K562 (cell line): ENCODE results near the gene ADAMTS1. TPM values are rescaled to one million over a fixed set of nuclear protein-coding genes. Genes with fewer than 3 reads are reported as not detected.

Experiments
- ATAC-seq: fragments of 200-7000 bp; cut with Tn5 transposase; 3 replicates; pipeline ENCODE4 v1.9.1; 2020; ENCODE audit warnings: moderate library complexity
- BruUV-seq: library from RNA; stranded (reverse); fragments of 400-500 nt; replicated peaks from 2 replicates; lab custom pipeline; 2021; lab: Mats Ljungman, UMichigan
- CTCF ChIA-PET: fragments of 300-600 bp; formaldehyde crosslinking; extraction: SDS; loops from one replicate; lab custom pipeline; 2021; ENCODE audit warnings: low intra/inter-chr PET ratio; lab: Yijun Ruan, JAX
- POLR2A ChIA-PET: fragments of 300-600, 350-650 bp; sonication (Branson Sonifier 250); formaldehyde crosslinking; extraction: SDS; loops from one replicate; lab custom pipeline; 2021; ENCODE audit warnings: antibody characterized with exemption, inconsistent platforms; lab: Yijun Ruan, JAX
- DNase-seq, 4 experiments: peaks; one replicate each; pipeline versions ENCODE4 v3.0.0 to v3.0.0-alpha.2; 2011 to 2018; ENCODE audit warnings: low spot score in 3 of 4, mixed read lengths in 3 of 4; ENCODE audit errors: extremely low read depth in 1 of 4
- FAIRE-seq: peaks from 2 replicates; lab custom pipeline; 2011; peaks lifted over from hg19 to GRCh38; lab: Jason Lieb, UNC
- H2AFZ ChIP-seq: 2 replicates; pipeline ENCODE4 v1.6.0; 2011; ENCODE audit warnings: low read depth, low read length, control low read depth, inconsistent platforms
- H3K27ac ChIP-seq: fragments of 200-600 bp; 3 replicates; pipeline ENCODE4 v1.8.0; 2011; ENCODE audit warnings: low read depth, mild to moderate bottlenecking, control low read depth, inconsistent platforms, low read length, moderate library complexity, mixed read lengths; ENCODE audit errors: extremely low read depth
- H3K27me3 ChIP-seq, 2 experiments: fragments of 300-600 bp in 1 of 2; 2 replicates in 1 of 2; 3 replicates in 1 of 2; pipeline versions ENCODE4 v1.6.0 to v1.8.0; 2011; ENCODE audit warnings: inconsistent platforms in 2 of 2, low read length in 2 of 2, mild to moderate bottlenecking in 1 of 2, mixed read lengths in 1 of 2, moderate library complexity in 1 of 2; ENCODE audit not compliant: control insufficient read depth in 2 of 2, insufficient read depth in 2 of 2
- H3K36me3 ChIP-seq: fragments of 300-600 bp; 3 replicates; pipeline ENCODE4 v1.8.0; 2011; ENCODE audit warnings: mild to moderate bottlenecking, low read length, inconsistent platforms; ENCODE audit not compliant: control insufficient read depth, insufficient read depth
- H3K4me1 ChIP-seq, 2 experiments: fragments of 200-600 bp in 1 of 2; replicated peaks in 1 of 2; 2 replicates in 1 of 2; 3 replicates in 1 of 2; pipeline versions ENCODE4 v1.5.1 to v1.8.0; 2011; ENCODE audit warnings: inconsistent platforms in 2 of 2, low read length in 2 of 2, mild to moderate bottlenecking in 1 of 2, mixed read lengths in 1 of 2, moderate library complexity in 1 of 2; ENCODE audit not compliant: control insufficient read depth in 2 of 2, insufficient read depth in 2 of 2
- H3K4me2 ChIP-seq: 2 replicates; pipeline ENCODE4 v1.6.1; 2011; ENCODE audit warnings: low read length, control low read depth, inconsistent platforms, mixed read lengths; ENCODE audit not compliant: insufficient read depth
- H3K4me3 ChIP-seq: fragments of 200-600 bp; sonication (generic), shearing (Covaris generic); 2 replicates; pipeline ENCODE4 v1.5.1; 2016; ENCODE audit warnings: control low read depth, inconsistent platforms
- H3K79me2 ChIP-seq: fragments of 200-600 bp; 3 replicates; pipeline ENCODE4 v1.8.0; 2011; ENCODE audit warnings: low read length, inconsistent platforms; ENCODE audit not compliant: control insufficient read depth, insufficient read depth
- H3K9ac ChIP-seq, 2 experiments: 2 replicates each; pipeline versions ENCODE4 v1.6.0 to v1.6.1; 2011; ENCODE audit warnings: low read depth in 2 of 2, low read length in 2 of 2, control low read depth in 1 of 2, inconsistent platforms in 1 of 2, mild to moderate bottlenecking in 1 of 2, mixed read lengths in 1 of 2; ENCODE audit not compliant: insufficient read depth in 1 of 2
- H3K9me1 ChIP-seq: one replicate; pipeline ENCODE4 v1.6.0; 2011; ENCODE audit warnings: inconsistent platforms, mild to moderate bottlenecking, low read length, moderate library complexity; ENCODE audit not compliant: control insufficient read depth, insufficient read depth
- H3K9me3 ChIP-seq: replicated peaks from 2 replicates; pipeline ENCODE4 v1.5.1; 2011; ENCODE audit warnings: low read depth, low read length, inconsistent platforms; ENCODE audit not compliant: control insufficient read depth, insufficient read depth
- H4K20me1 ChIP-seq: replicated peaks from 2 replicates; pipeline ENCODE4 v1.6.1; 2011; ENCODE audit warnings: low read length, inconsistent platforms, mixed read lengths; ENCODE audit not compliant: control insufficient read depth, insufficient read depth
- AFF1 ChIP-seq, 2 experiments: fragments of 450-650 bp; IDR thresholded peaks; 2 replicates each; pipeline ENCODE4 v1.6.1; 2018; ENCODE audit warnings: mild to moderate bottlenecking in 2 of 2, low read depth in 1 of 2; ENCODE audit not compliant: partially characterized antibody in 2 of 2
- CBFA2T3 ChIP-seq: fragments of 450-650 bp; IDR thresholded peaks from 2 replicates; pipeline ENCODE4 v1.6.1; 2017
- OTX1 ChIP-seq: fragments of 450-650 bp; formaldehyde crosslinking; IDR thresholded peaks from 2 replicates; pipeline ENCODE4 v1.4.0; 2022; ENCODE audit warnings: mild to moderate bottlenecking
- XRCC3 ChIP-seq: fragments of 450-650 bp; IDR thresholded peaks from 2 replicates; pipeline ENCODE4 v1.6.1; 2017; ENCODE audit warnings: mild to moderate bottlenecking, moderate library complexity
- ZNF586 ChIP-seq: fragments of 450-650 bp; formaldehyde crosslinking; conservative IDR thresholded peaks from 2 replicates; pipeline ENCODE4 v1.4.0; 2020; ENCODE audit warnings: mild to moderate bottlenecking, moderate library complexity
- WGBS: fragments of 100-300 bp; shearing (Covaris generic); methylation state at CpG from one replicate; pipeline ENCODE4 v1.1.6; 2016; ENCODE audit warnings: low coverage, mixed read lengths; ENCODE audit not compliant: insufficient coverage; ENCODE audit errors: missing lambda C conversion rate; 5-methylcytosine and 5-hydroxymethylcytosine counted together
- in situ Hi-C: fragments of 300-500 bp; cut with MboI; formaldehyde crosslinking; loops from 4 replicates; pipeline ENCODE4 v1.15.0; 2018; ENCODE audit warnings: inconsistent platforms, mixed read lengths
- intact Hi-C: fragments of 100-400 bp; cut with micrococcal nuclease; formaldehyde crosslinking; loops from 2 replicates; pipeline ENCODE4 v1.14.2; 2022
- polyA plus RNA-seq, 8 experiments: library from polyadenylated mRNA; depleted of rRNA in 4 of 8; stranded (reverse) in 5 of 8; unstranded in 3 of 8; fragments of >200 nt; fragmentation: Nextera tagmentation in 2 of 8; fragmentation: Illumina TruSeq in 1 of 8; extraction: Ambion mirVana in 2 of 8; extraction: Trizol in 1 of 8; gene quantifications; 2 replicates each; pipeline versions ENCODE4 v1.2.1 to v1.2.3, GENCODE V29; 2011 to 2014; ENCODE audit warnings: inconsistent platforms in 1 of 8, missing spikeins in 1 of 8
- total RNA-seq, 7 experiments: library from RNA; depleted of rRNA in 6 of 7; stranded (reverse); fragments of >200 nt in 6 of 7; fragmentation: Illumina TruSeq in 2 of 7; extraction: Trizol in 2 of 7; gene quantifications; 2 replicates each; pipeline versions ENCODE4 v1.2.1 to v1.2.3, GENCODE V29; 2011 to 2021; ENCODE audit warnings: low replicate concordance in 1 of 7

The ADAMTS1 gene
- total and polyA plus RNA-seq, 9 of the 15 experiments (the other 6 are each of a cell fraction or from before 2014, with no cell fraction given) = 0.01 to 0.58 TPM; not detected in 7

GRCh38 chr21:26840201-26840600 lies 5.0 kb downstream of the ADAMTS1 start:
- Histone ChIP-seq H3K27ac (no peak overlapping the region), H3K79me2 (no peaks in the 10 kb centered on the region), H4K20me1 (no peaks in the 10 kb centered on the region), H3K36me3 (no peaks in the 10 kb centered on the region), H3K9me1 (no peaks in the 10 kb centered on the region), H3K4me1 (no peaks in the 10 kb centered on the region; a peak in 1 of 5 replicates), H3K4me3 (no peak overlapping the region), H2AFZ (no peak overlapping the region), H3K9me3 (0 out of 2 replicates have a peak, but pooled peaks cover 2% of the 10 kb centered on the region), H3K4me2 (no peak overlapping the region), H3K27me3 (no peaks in the 10 kb centered on the region), H3K9ac (no peak overlapping the region)
- BruUV-seq = no TSS peak
- FAIRE-seq = no peak
- TF ChIP-seq CBFA2T3 = no peak
- TF ChIP-seq OTX1 (CRISPR knock-in tag) = no peak
- TF ChIP-seq XRCC3 = no peak
- no peak for TF ChIP-seq ZNF586 (CRISPR knock-in tag)
- no peak for TF ChIP-seq AFF1 (IDR thresholded peaks at IDR 0.05; ENCODE audit: low read depth in 1 of 2, partially characterized antibody in 2 of 2)
- no peak for ATAC-seq
- WGBS = 2% methylated on average over 10 of the region's 10 CpGs
- POLR2A ChIA-PET = no interaction called here
- no peak for DNase-seq
- CTCF ChIA-PET = no interaction called here
- in situ Hi-C loops (no loop called here), intact Hi-C loops (no loop called here)
